HG03469 (cell line): Measurements from ENCODE around the gene DLAT.
"Not testable (repeated sequence)": the region's sequence is repeated elsewhere in the genome, so short reads cannot be mapped to it uniquely, and the experiment has no call there.

Source experiments
- ATAC-seq: cut with Tn5 transposase; IDR thresholded peaks from one replicate; pipeline ENCODE4 v1.9.1; 2021; ENCODE audit warnings: mild to moderate bottlenecking, moderate library complexity, moderate number of reproducible peaks; ENCODE audit not compliant: unreplicated experiment

DLAT gene

GRCh38 chr11:112046647-112047046, 21.4 kb downstream of the DLAT start:
- ATAC-seq, result not testable (repeated sequence)

GRCh38 chr11:112048256-112048655, 23.0 kb downstream of the DLAT start:
- ATAC-seq, result not testable (repeated sequence)

GRCh38 chr11:112049777-112050176, 24.6 kb downstream of the DLAT start:
- no peak for ATAC-seq

GRCh38 chr11:112050721-112051120, 25.5 kb downstream of the DLAT start:
- peak; percentile 87 for ATAC-seq

GRCh38 chr11:112051768-112052167, 26.6 kb downstream of the DLAT start:
- no peak for ATAC-seq

GRCh38 chr11:112057170-112057569, 32.0 kb downstream of the DLAT start:
- no peak for ATAC-seq

- ATAC-seq, result no peak
Measured at GRCh38 chr11:112058103-112058502, 32.9 kb downstream of the DLAT start.

GRCh38 chr11:112062923-112063322, 37.7 kb downstream of the DLAT start:
- no peak for ATAC-seq

- peak; percentile 69 for ATAC-seq
Measured at GRCh38 chr11:112073941-112074811, 49.0 kb downstream of the DLAT start, which contains the start of the genes NKAPD1 and PIH1D2. NKAPD1 (plus strand) TSS chr11:112074299; CDS start chr11:112075575, 1,276 bp downstream. PIH1D2 (minus strand) TSS chr11:112074017; CDS start chr11:112073174, 843 bp downstream.

- no peak for ATAC-seq
Measured at GRCh38 chr11:112082729-112083128, 57.5 kb downstream of the DLAT start.

GRCh38 chr11:112085822-112086421, 60.7 kb downstream of the DLAT start:
- peak; percentile 15 for ATAC-seq

- peak; percentile 64 for ATAC-seq
Measured at GRCh38 chr11:112086422-112087191, 61.4 kb downstream of the DLAT start, which contains the start of the genes SDHD and TIMM8B. SDHD (plus strand) TSS chr11:112086873; CDS start chr11:112086908, 35 bp downstream. TIMM8B (minus strand) TSS chr11:112086756; CDS start chr11:112086723, 33 bp downstream.

- no peak for ATAC-seq
Measured at GRCh38 chr11:112087212-112087611, 62.0 kb downstream of the DLAT start.

GRCh38 chr11:112095302-112095701, 70.1 kb downstream of the DLAT start:
- not testable (repeated sequence) for ATAC-seq

GRCh38 chr11:112096194-112096593, 71.0 kb downstream of the DLAT start:
- ATAC-seq, result no peak

GRCh38 chr11:112097734-112098528, 72.7 kb downstream of the DLAT start:
- ATAC-seq, result no peak

- no peak for ATAC-seq
Measured at GRCh38 chr11:112100462-112100861, 75.3 kb downstream of the DLAT start.

GRCh38 chr11:112103446-112103845, 78.2 kb downstream of the DLAT start:
- ATAC-seq, result no peak

- ATAC-seq, result no peak
Measured at GRCh38 chr11:112106070-112106469, 80.9 kb downstream of the DLAT start.
